HEK293 (cell line): Measurements from ENCODE around the gene WDPCP.

ENCODE experiments used
- GLI2 ChIP-seq: fragments of 450-650 bp; formaldehyde crosslinking; IDR thresholded peaks from 2 replicates; pipeline ENCODE4; 2017; ENCODE audit warnings: missing biosample characterization, missing genetic modification characterization, low read depth, borderline replicate concordance
- IKZF3 ChIP-seq: fragments of 450-650 bp; IDR thresholded peaks from 2 replicates; pipeline ENCODE4 v1.5.0; 2018; ENCODE audit warnings: missing biosample characterization, mild to moderate bottlenecking, missing genetic modification characterization, moderate library complexity
- TCF7L2 ChIP-seq: IDR thresholded peaks from 2 replicates; pipeline ENCODE4 v1.6.1; 2011; ENCODE audit warnings: low read depth, mild to moderate bottlenecking, inconsistent platforms, low read length, moderate library complexity, borderline replicate concordance
- ZNF169 ChIP-seq: fragments of 450-650 bp; formaldehyde crosslinking; IDR thresholded peaks from 2 replicates; pipeline ENCODE4 v1.5.1; 2016; ENCODE audit warnings: missing biosample characterization, missing genetic modification characterization
- ZNF274 ChIP-seq, 2 experiments: fragments of 200-500 bp in 1 of 2; fragments of 450-650 bp in 1 of 2; sonication (Bioruptor generic) in 1 of 2; formaldehyde crosslinking in 1 of 2; IDR thresholded peaks; 2 replicates each; pipeline versions ENCODE4 v1.5.1 to v1.6.1; 2014 to 2016; ENCODE audit warnings: borderline replicate concordance in 1 of 2, inconsistent platforms in 1 of 2, low read length in 1 of 2, missing biosample characterization in 1 of 2, missing genetic modification characterization in 1 of 2
- ZNF530 ChIP-seq: fragments of 450-650 bp; formaldehyde crosslinking; IDR thresholded peaks from 2 replicates; pipeline ENCODE4 v1.5.1; 2016; ENCODE audit warnings: low read depth, missing biosample characterization, missing genetic modification characterization
- ZNF549 ChIP-seq: fragments of 450-650 bp; IDR thresholded peaks from 2 replicates; pipeline ENCODE4 v1.5.1; 2018; ENCODE audit warnings: missing biosample characterization, missing genetic modification characterization, mild to moderate bottlenecking, inconsistent platforms, moderate library complexity
- ZNF629 ChIP-seq: fragments of 450-650 bp; formaldehyde crosslinking; IDR thresholded peaks from 2 replicates; pipeline ENCODE4 v1.5.1; 2017; ENCODE audit warnings: missing biosample characterization, missing genetic modification characterization
- TF ChIP-seq, protein P1 (sequence below): fragments of 450-650 bp; formaldehyde crosslinking; IDR thresholded peaks from 2 replicates; pipeline ENCODE4 v1.5.1; 2016; ENCODE audit warnings: missing biosample characterization, missing genetic modification characterization
- TF ChIP-seq, protein P2 (sequence below): fragments of 450-650 bp; formaldehyde crosslinking; IDR thresholded peaks from 2 replicates; pipeline ENCODE4 v1.5.1; 2016; ENCODE audit warnings: missing biosample characterization, missing genetic modification characterization

DNA sequence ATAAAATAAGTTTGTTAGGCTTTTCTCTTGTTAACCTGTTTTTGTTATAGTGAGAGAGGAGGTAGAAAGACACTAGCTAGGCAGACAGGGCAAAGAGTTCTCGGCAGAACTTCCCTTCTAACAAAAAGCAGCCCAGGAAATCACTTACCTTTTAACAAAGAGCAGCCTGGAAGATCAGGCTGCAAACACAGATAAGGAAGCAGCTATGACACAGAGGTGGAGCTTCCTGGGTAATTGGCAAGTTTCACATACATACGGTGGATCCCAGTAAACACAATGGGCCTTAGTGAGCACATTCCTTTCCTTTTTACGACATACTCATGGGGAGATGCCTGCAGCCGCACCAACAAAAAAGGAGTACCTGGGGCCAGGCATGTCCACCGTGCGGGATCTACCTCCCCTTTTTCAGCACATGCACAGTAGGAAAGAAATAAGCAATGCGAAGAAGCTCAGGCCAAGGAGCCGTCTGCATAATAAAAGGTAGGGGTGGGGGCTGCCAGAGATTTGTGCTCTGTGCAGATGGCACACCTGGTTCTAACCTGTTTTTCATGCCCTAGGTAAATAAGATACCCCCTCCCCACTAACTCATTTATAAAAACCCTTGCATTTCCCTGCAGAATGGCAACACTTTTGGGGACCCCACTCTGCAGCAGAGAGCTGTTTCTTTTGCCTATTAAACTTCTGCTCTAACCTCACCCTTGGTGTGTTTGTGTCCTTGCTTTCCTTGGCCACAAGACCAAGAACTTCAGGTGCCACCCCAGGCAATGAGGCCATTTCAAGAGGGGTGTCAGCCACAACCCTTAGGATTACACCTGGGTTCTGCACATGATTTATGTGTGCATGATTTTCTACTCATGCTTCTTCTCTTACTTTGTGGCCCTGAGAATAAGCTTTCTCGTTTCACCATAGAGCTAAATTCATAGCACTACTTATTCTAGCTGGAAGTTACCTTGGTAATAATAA, 27.0 kb upstream of the WDPCP start:
- TF ChIP-seq ZNF274 (IDR thresholded peaks at IDR 0.05; ENCODE audit: low read length) = no peak
- no peak for TF ChIP-seq ZNF274 (tag by site-specific recombination; IDR thresholded peaks at IDR 0.05; ENCODE audit: borderline replicate concordance)
- no peak for TF ChIP-seq TCF7L2
- no peak for TF ChIP-seq ZNF629 (tag by site-specific recombination)
- no peak for TF ChIP-seq IKZF3 (tag by site-specific recombination)
- no peak for TF ChIP-seq ZNF169 (tag by site-specific recombination)
- TF ChIP-seq GLI2 (tag by site-specific recombination) = no peak
- TF ChIP-seq, protein P1, sequence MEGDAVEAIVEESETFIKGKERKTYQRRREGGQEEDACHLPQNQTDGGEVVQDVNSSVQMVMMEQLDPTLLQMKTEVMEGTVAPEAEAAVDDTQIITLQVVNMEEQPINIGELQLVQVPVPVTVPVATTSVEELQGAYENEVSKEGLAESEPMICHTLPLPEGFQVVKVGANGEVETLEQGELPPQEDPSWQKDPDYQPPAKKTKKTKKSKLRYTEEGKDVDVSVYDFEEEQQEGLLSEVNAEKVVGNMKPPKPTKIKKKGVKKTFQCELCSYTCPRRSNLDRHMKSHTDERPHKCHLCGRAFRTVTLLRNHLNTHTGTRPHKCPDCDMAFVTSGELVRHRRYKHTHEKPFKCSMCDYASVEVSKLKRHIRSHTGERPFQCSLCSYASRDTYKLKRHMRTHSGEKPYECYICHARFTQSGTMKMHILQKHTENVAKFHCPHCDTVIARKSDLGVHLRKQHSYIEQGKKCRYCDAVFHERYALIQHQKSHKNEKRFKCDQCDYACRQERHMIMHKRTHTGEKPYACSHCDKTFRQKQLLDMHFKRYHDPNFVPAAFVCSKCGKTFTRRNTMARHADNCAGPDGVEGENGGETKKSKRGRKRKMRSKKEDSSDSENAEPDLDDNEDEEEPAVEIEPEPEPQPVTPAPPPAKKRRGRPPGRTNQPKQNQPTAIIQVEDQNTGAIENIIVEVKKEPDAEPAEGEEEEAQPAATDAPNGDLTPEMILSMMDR (tag by site-specific recombination) = no peak
- TF ChIP-seq ZNF530 (tag by site-specific recombination) = no peak
- no peak for TF ChIP-seq ZNF549 (tag by site-specific recombination)
- TF ChIP-seq, protein P2, sequence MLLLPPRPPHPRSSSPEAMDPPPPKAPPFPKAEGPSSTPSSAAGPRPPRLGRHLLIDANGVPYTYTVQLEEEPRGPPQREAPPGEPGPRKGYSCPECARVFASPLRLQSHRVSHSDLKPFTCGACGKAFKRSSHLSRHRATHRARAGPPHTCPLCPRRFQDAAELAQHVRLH (tag by site-specific recombination) = no peak
